ENCODE results near the gene SRSF7.
A peak's percentile ranks its signal among the peaks of the same experiment; 100 is the strongest.
"Not testable (repeated sequence)": the region's sequence is repeated elsewhere in the genome, so short reads cannot be mapped to it uniquely, and the experiment has no call there.

SRSF7 gene

DNA sequence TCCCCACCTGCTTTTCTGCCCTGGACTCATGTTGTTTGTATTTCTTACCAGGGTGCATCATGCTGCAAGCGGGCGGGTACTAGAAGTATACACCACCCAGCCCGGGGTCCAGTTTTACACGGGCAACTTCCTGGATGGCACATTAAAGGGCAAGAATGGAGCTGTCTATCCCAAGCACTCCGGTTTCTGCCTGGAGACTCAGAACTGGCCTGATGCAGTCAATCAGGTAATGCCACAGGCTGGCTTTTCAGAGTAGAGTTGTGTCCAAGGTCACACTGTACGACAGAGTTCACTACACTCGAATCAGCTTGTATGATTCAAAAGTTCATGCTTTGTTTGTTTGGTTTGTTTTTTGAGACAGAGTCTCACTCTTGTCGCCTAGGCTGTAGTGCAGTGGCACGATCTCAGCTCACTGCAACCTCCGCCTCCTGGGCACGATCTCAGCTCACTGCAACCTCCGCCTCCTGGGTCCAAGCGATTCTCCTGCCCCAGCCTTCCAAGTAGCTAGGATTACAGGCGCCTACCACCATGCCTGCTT, 19.4 kb downstream of the SRSF7 start:
- no peak for DNase-seq (ENCODE audit: low spot score)

DNA sequence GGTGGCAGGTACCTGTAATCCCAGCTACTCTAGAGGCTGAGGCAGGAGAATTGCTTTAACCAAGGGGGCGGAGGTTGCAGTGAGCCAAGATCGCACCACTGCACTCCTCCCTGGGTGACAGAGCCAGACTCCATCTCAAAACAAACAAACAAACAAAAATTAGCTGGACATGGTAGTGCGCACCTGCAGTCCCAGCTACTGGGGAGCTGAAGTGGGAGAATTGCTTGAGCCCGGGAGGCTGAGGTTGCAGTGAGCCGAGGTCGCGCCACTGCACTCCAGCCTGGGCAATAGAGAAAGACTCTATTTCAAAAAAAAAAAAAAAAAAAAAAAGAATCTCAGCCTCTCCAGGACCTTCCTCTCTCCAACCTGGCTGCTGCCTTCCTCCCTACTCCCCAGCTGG, 20.1 kb downstream of the SRSF7 start:
- no peak for DNase-seq (ENCODE audit: low spot score)

DNA sequence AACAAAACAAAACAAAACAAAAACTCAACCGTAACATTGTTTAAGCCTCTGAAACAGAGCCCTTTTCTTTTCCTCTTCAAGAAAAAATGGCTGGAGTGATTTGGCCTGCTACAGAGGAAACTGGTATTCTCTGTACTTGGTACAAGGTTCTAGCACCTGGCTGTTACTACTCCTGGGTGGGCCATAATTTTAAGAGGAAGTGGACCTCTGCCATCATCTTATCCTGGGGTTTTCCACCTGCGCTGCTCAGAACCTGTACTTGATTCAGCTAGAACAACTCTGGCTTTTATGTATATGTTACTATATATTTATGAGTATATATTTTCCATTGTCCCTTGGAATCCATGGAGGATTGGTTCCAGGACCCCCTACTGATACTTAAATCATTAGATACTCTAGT, 22.5 kb downstream of the SRSF7 start:
- no peak for DNase-seq (ENCODE audit: low spot score)

DNA sequence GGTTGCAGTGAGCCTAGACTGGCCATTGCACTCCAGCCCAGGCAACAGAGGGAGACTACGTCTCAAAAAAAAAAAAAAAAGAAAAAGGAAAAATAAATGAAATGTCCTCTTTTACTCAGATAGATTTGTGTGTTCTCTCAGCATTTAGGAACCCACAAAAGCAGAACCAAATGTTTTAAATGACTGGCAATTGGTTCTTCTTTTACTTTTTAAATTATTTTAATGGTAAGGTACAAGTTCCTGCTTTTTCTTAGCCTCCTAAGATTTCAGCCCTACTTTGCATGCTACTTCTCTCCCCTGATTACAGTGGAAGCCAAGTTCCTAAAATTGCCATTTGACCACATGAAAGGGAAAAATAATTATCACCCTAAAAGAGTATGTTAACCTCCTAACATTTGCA, 23.5 kb downstream of the SRSF7 start:
- DNase-seq (ENCODE audit: low spot score), result no peak

DNA sequence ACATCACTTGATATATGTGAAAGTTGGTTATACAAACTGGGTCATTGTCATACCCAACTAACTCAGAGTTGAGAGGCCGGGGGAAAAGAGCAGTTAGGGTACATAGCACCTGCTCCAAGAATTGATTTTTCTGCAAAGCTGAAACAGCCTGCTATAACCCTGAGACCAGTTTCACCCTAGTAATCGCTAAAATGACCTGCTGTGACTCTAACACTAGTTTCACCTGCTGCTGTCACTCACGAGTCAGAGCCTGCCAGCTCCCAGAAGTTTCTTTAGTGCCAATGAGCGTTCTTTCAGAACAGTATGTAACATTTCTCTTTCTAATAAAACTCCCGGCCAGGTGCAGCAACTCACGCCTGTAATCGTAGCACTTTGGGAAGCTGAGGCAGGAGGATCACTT, 28.0 kb downstream of the SRSF7 start:
- no peak for DNase-seq (ENCODE audit: low spot score)

DNA sequence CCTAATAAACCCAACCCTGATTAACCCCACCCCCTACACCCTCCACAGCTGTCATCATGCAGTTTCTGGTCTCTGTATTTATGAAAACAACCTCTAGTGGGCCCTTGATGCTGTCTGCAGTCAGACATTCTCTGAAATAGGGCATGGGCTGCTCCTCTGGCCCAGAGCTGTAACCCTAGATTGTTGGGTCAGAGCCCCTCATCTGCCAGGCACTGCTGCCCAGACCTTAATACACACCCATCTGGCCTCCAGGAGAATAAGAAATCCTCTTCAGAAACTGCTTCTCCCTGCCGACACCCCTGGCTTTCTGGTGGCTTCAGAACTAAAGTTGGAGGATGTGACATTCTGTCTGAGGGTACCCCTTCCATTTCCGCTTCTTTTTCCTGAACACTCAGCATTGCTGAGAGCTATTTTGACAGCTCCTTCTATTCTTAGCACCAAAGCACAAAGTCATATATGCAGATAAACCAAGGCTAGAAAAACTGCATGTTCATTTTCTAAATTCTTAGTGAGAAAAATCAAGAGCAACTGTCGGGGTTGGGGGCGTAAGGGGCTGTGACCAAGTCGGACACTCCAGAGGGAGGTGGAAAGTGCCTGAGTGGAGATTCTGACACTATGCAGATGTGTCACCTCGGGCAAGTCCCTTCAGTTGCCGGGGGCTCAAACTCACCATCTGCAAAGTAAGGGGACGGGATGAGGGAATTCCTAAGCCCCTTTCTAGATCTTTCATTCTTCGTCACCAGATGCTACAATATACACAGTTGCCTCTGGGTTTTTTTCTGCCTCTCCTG, 28.7 kb downstream of the SRSF7 start:
- DNase-seq (ENCODE audit: low spot score), result no peak

DNA sequence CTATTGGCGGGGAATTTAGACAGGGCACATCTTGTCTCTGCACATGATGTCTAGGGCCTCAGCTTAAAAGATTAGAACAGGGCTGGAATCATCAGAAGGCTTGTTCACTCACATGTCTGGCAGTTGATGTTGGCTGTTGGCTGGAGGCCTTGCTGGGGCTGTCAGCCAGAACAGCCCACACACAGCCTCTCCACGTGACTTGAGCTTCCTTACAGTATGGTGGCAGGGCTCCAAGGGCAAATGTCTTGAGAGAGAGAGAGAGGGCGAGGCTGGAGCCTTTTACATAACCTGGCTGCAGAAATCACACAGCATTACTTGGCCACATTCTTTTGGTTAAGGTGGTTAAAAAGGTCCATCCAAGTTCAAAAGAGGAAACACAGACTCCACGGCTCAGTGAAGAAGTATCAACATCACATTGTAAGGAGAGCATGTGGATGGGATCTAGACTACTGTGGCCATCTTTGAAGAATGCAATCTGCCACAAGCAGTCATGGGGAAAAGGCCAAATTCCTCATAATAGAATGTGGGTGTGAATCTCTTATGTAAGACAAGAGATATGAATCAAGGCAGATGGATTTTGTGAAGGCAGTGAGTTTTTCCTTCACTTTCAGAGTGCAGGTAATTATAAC, 30.4 kb downstream of the SRSF7 start:
- peak; percentile 78 for DNase-seq (ENCODE audit: low spot score)

DNA sequence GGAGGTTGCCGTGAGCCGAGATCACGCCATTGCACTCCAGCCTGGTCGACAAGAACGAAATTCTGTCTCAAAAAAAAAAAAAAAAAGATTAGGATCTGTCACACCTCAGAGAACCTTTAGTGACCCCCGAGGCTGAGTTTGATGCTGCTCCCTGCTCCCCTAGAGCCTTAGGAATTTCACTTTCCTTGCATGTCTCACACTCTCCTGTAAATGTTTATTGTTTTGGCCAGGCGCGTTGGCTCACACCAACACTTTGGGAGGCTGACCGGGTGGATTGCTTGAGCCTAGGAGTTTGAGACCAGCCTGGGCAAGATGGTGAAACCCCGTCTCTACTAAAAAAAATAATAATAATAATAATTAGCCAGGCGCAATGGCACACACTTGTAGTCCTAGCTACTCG, 31.5 kb downstream of the SRSF7 start:
- no peak for DNase-seq (ENCODE audit: low spot score)

DNA sequence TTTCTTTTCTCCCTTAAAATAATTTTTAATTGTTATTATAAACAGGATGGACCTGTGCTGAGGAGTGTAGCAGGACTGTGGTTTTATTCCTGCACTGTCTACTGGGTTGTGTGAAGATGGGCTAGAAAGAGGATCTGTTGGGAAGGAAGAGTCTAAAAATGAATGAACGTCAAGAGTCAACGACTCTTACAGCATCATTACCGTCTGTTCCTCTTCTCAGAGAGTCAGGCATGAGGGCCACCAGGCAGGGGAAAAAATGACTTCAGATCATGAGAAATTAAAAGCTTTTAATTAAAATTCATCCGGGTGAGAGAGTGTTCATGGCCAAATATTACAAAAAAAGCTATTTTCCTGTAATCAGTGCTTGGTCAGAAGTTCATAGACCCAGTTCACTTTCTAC, 32.6 kb downstream of the SRSF7 start:
- DNase-seq (ENCODE audit: low spot score), result no peak

DNA sequence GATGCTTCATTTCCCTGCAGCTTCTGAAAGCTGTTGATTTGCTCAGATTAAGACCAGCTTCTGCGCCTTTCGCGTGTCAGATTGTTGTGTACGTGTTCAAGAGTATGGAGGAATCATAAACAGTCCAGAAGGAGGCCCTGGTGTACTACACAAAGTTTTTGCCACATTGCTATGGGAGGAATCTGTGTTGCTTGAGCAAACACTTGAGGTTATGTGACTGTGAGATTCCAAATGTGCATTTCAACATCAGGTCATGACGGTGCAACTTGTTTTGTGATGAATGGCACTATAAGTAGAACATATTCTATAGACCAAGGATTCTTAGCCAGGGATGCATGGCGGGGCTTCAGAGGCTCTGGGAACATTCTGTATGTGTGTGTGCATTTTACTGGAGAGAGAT, 35.0 kb downstream of the SRSF7 start:
- DNase-seq (ENCODE audit: low spot score), result no peak

DNA sequence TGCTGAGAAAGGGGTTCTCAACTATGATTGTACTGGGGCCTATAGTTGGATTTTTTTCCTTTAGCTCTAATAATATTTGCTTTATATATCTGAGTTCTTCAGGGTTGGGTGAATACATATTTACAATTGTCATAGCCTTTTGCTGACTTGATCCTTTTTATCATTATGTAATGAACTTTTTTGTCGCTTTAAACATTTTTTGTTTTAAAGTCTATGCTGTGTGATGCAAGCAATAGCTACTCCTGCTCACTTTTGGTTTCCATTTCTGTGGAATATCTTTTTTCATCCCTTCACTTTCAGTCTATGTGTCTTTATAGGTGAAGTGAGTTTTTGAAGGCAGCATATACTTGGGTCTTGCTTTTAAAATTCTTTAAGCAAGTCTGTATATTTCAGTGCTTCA, 36.2 kb downstream of the SRSF7 start:
- not testable (repeated sequence) for DNase-seq (ENCODE audit: low spot score)

DNA sequence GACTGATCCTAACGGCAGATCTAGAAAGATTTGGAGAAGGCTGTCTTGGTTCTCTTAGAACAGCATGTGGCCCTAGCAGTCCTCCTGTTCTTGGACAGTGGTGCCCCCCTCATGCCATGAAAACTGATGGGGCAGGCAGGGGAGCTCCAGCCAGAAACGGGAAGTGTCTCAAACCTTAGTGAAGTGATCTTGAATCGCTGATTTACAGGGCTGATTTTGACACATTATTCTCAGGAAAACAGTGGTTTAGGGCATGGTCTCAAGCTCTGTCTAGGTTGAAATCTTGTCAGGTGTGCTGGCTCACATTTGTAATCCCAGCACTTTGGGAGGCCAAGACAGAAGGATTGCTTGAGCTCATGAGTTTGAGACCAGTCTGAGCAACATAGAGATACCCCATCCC, 37.8 kb downstream of the SRSF7 start:
- DNase-seq (ENCODE audit: low spot score), result no peak

DNA sequence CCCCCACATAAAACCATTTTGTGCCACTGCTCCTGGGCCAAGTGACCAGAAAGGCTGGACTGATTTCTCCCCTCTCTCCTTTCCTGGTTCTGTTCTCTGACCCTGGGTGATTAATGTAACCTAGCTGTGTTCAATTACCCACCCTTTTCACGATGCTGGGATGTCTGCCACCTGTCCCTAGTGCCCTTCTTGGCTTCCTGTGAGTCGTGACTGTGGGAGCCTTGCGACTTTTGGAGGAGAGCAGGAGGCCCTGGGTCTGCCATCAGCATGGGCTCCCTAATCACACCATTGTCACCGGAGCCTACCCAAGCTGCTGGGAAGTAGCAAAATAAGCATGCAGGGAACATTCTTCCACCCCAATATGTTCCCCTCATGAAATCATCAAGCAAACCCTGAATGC, 38.3 kb downstream of the SRSF7 start:
- no peak for DNase-seq (ENCODE audit: low spot score)

DNA sequence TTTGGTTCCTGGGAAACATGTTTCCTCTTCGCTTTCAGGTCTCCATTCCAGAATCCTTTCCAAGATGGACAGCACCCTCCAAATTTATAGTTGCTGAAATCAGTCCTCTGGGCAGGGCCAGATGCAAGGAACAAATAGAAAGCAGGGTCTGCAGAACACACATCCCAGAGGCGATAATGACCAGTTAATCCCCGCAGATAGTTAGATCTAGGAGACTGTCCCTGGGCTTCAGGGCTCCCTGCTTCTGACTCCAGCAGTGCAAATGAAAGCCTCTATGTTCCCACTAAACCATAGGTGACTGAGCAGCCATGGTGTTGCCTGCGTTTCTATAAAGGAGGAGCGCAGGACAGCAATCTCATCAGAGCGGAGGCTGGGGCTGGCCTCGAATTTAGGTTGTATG, 38.7 kb downstream of the SRSF7 start:
- DNase-seq (ENCODE audit: low spot score), result no peak

DNA sequence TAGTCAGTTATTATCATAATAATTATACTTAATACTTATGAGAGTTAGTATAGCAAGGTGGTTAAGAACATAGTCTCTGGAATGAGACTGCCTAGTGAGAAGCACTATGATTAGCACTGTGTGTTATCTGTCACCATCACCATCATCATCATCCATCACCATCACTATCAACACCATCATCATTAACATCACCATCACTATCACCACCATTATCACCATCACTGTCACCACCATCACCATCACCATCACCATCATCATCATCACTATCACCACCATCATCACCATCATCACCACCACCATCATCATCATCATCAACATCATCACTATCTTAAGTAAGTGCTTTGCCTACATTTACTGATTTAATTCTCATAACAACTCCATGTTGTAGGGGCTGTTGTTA, 39.6 kb downstream of the SRSF7 start:
- no peak for DNase-seq (ENCODE audit: low spot score)

DNA sequence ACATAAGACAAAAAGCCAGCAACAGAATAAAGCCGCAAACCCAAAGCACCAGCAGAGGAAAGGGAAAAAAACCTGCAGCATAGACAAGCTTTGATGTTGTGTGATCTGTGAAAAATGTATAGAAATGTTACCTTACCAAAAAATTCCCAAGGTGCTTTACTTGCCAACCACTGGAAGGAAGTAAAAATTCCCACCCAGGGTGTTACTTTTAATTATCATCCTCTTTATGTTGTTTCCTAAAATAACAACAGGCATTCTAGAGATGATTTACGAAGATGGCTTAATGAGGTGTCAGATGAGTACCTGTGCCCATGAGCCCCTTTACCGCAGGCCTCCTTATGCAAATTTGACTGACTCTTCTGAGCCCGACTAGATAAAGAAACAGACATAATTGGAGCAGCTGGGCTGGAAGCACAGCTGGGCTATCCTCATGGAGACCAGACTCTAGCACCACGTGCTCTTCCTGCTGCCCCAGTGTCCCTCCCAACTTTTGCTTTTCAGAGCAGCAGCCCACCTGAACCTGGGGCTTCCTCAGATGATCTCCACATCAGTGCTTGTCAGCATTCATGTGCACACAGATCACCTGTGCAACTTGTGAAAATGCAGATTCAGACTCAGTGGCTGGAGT, 41.5 kb downstream of the SRSF7 start:
- DNase-seq (ENCODE audit: low spot score), result no peak

DNA sequence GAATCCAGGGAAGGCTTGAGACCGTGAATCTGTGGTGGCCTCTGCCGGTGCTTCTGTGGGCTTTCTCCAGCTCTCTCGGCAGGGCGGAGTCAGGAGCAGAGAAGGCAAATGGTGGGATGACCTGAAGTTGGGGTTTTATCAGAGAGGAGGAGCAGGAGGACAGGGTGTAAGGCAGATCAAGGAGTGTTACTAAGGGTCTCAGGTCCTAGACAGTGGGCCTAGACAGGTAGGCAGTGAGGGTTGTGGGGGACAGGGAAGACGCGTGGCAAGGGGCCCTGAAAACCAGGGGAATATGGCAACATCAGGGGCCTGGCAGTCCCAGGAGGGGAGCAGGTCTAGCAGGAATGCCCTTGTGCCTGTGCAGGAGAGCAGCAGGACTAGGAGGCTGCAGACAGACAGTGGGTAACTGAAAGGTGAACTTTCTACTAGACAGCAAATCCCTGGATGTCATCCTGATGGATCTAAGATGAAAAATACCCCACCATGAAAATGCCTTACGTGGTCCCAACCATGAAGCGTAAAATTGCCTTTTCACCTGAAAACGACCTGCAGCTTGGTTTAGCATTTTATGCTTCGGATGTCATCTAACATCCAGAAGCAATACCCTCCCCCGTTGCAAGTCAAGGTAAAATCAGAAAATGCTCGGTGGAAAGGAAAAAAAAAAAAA, 42.1 kb downstream of the SRSF7 start:
- DNase-seq (ENCODE audit: low spot score), result no peak

DNA sequence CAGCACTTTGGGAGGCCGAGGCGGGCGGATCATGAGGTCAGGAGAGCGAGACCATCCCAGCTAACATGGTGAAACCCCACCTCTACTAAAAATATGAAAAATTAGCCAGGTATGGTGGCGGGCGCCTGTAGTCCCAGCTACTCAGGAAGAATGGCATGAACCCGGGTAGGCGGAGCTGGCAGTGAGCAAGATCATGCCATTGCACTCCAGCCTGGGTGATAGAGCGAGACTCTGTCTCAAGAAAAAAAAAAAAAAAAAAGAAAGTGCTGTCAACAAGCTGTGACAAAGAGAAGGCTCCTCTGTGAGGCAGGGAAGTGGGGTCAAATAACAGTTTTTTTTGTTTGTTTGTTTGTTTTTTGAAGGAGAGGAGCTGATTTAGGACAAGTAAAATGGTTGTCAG, 42.7 kb downstream of the SRSF7 start:
- DNase-seq (ENCODE audit: low spot score), result not testable (repeated sequence)

DNA sequence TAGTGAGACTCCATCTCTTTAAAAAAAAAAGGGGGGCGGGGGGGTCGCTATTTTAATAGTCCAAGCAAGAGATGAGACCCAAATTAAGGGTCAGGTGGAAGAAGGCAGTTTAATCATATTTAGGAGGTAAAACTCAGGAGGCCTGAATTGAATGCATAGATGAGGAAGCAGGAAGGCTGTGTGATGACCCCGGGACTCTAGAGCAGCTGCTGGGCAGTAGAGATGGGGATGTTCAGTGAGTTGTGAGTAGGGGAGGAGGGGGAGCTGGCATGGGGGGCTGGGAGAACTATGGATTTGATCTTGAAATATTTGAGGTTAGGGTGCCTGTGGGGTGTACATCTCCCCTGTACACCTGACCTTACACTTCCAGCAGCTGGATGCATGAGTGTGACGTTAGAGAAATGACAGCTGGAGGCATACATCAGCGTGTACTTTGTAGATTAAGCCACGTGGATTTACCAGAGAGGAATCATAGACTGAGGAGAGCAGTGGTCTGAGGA, 44.3 kb downstream of the SRSF7 start:
- DNase-seq (ENCODE audit: low spot score), result no peak

DNA sequence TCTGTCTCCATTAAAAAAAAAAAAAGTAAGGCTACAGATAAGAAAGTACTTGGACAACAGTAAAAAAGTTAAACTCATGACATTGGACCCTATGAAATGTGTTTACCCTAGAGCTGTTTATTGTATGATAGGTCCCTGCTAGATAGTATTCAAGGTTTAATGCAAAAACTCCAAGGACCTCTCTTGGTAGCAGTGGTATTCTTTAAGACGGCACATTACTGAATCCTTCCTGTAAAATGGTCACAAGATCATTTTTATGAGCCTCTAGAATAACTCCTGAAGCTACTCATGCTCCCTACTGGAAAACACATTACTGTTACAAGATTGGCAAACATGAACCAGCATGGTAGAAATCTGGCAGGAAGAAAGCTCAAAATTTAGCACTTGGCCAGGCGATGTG, 46.5 kb downstream of the SRSF7 start:
- no peak for DNase-seq (ENCODE audit: low spot score)

DNA sequence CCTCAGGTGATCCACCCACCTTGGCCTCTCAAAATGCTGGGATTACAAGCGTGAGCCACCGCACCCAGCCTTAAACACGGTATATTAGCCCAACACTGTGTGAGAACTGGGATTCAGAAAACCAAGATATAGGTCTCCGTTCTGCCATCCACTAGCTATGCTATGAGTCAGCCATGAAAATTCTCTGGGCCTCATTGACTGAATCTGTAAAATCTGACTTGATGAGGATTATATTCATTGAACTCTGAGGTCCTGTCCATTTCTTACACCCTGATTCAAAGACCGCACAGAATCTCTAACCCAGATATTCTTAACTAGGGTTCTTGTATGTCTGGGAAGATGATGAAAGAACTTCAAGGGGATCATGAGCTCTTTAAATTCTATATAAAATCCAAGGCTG, 47.8 kb downstream of the SRSF7 start:
- not testable (repeated sequence) for DNase-seq (ENCODE audit: low spot score)

DNA sequence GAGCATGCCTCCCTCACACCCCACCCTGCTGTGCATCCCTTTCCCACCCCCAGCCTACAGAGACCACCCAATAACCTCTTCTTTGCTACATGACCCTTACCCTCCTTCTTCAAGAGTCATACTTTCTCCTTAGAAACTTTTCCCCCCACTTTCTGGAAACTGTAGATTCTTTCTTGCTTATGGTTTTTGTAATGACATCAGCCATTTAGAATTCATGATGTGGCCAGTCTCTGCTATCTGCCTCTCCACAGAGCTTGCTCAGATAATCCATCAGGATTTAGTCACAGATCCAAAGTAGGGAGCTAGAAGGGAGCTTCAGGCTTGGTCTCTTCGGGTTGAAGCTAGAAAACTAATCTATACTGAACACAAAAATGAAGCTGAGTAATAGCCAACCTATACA, 48.7 kb downstream of the SRSF7 start:
- no peak for DNase-seq (ENCODE audit: low spot score)

DNA sequence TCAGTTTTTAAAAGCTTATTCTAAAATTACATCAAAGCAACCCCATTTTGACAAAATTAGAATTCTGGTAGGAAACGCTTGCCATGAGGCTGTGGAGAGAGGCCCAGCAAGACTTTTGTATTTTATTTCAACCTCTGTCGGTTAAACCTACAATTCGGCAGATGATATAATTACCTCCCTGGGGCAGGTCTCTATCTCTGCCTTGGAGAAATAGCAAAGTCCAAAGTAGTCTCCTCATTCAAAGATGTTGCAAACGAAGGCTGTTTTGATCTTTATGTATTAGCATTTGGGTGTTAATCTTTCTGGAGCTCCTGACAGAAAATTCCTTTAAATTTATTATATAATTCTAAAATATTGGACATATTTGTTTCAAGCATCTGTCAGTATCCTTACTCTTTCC, 49.6 kb downstream of the SRSF7 start:
- DNase-seq (ENCODE audit: low spot score), result no peak

All from SW480 (cell line).